Breast epithelium (tissue), 4 donors: ENCODE data around the gene OOSP4A. TPM values are rescaled to one million over a fixed set of nuclear protein-coding genes. Genes with fewer than 3 reads are reported as not detected.
"Not testable (repeated sequence)": the region's sequence is repeated elsewhere in the genome, so short reads cannot be mapped to it uniquely, and the experiment has no call there.

Experiments used
- DNase-seq, 2 donors: peaks; one replicate each; pipeline ENCODE4 v3.0.0-alpha.2; 2019; ENCODE audit warnings: low spot score in 2 of 2
- H3K27ac ChIP-seq, 2 donors: fragments of 200-600 bp; sonication (generic) in 1 of 2; one replicate each; pipeline ENCODE4 v1.5.1; 2016 to 2019; ENCODE audit warnings: mild to moderate bottlenecking in 1 of 2
- H3K27me3 ChIP-seq, 2 donors: fragments of 200-600 bp; sonication (generic) in 1 of 2; one replicate each; pipeline versions ENCODE4 v1.5.1 to v1.6.0; 2017 to 2019; ENCODE audit warnings: control low read depth in 1 of 2, mild to moderate bottlenecking in 1 of 2
- H3K36me3 ChIP-seq: fragments of 200-600 bp; one replicate; pipeline ENCODE4 v1.5.1; 2019
- H3K4me1 ChIP-seq, 2 donors: fragments of 200-600 bp; sonication (generic); one replicate each; pipeline ENCODE4 v1.5.1; 2016 to 2019; ENCODE audit warnings: control low read depth in 1 of 2
- H3K4me3 ChIP-seq, 3 donors: fragments of 200-600 bp; sonication (generic); 1 replicate in 2 of 3; 2 replicates in 1 of 3; pipeline ENCODE4 v1.5.1; 2016 to 2019; ENCODE audit warnings: mild to moderate bottlenecking in 3 of 3, moderate library complexity in 2 of 3
- H3K9me3 ChIP-seq, 2 donors: fragments of 200-600 bp; sonication (generic) in 1 of 2; one replicate each; pipeline ENCODE4 v1.5.1; 2016 to 2019; ENCODE audit warnings: control low read depth in 1 of 2
- CTCF ChIP-seq, 3 donors: fragments of 450-650 bp; IDR thresholded peaks; one replicate each; pipeline ENCODE4 v1.5.1; 2016 to 2017; ENCODE audit warnings: antibody characterized with exemption in 3 of 3, mild to moderate bottlenecking in 3 of 3, moderate library complexity in 3 of 3
- POLR2A ChIP-seq: fragments of 450-650 bp; IDR thresholded peaks from one replicate; pipeline ENCODE4 v1.6.1; 2016; ENCODE audit warnings: antibody characterized with exemption, mild to moderate bottlenecking, moderate library complexity
- POLR2AphosphoS5 ChIP-seq, 3 donors: sonication (generic); formaldehyde crosslinking; IDR thresholded peaks; one replicate each; pipeline ENCODE4 v1.6.1; 2017; ENCODE audit warnings: antibody characterized with exemption in 3 of 3
- intact Hi-C: fragments of 100-400 bp; cut with DNase I; formaldehyde crosslinking; loops from one replicate; pipeline ENCODE4 v1.15.1; 2023; ENCODE audit warnings: low total_unique reads
- total RNA-seq, 3 donors: library from RNA; depleted of rRNA; stranded (reverse); fragments of >200 nt; gene quantifications; one replicate each; pipeline ENCODE4 v1.1.0, GENCODE V29; 2016

Gene OOSP4A
- total RNA-seq, 3 donors from 2014 or later = not detected

GRCh38 chr11:59973097-59973496 is 9.3 kb downstream of the OOSP4A start:
- DNase-seq = no peak
- Histone ChIP-seq H3K9me3 (no peaks in the 10 kb centered on the region), H3K27ac (no peak overlapping the region), H3K4me1 (no peaks in the 10 kb centered on the region), H3K27me3 (no peaks in the 10 kb centered on the region), H3K36me3 (no peaks in the 10 kb centered on the region), H3K4me3 (no peak overlapping the region)
- TF ChIP-seq POLR2AphosphoS5 (IDR thresholded peaks at IDR 0.05) (no peak), CTCF (IDR thresholded peaks at IDR 0.05) (no peak), POLR2A (no peak)
- intact Hi-C loops = no loop called here

GRCh38 chr11:59981106-59981770 is 17.4 kb downstream of the OOSP4A start:
- H3K4me3 ChIP-seq = no peak overlapping the region
- no peak overlapping the region for H3K27ac ChIP-seq
- intact Hi-C loops = loop anchor here (5.0 kb wide), 1 partner anchor 91 kb away; no protein-coding TSS in a partner anchor
- H3K4me1 ChIP-seq = no peaks in the 10 kb centered on the region
- H3K9me3 ChIP-seq = no peaks in the 10 kb centered on the region
- TF ChIP-seq POLR2A (no peak), CTCF (IDR thresholded peaks at IDR 0.05) (no peak), POLR2AphosphoS5 (IDR thresholded peaks at IDR 0.05) (no peak)
- no peaks in the 10 kb centered on the region for H3K27me3 ChIP-seq
- H3K36me3 ChIP-seq = no peaks in the 10 kb centered on the region
- no peak for DNase-seq

- H3K4me1 ChIP-seq, H3K27me3 ChIP-seq, H3K36me3 ChIP-seq, H3K4me3 ChIP-seq, H3K9me3 ChIP-seq, DNase-seq, H3K27ac ChIP-seq: not testable (repeated sequence)
- intact Hi-C loops = loop anchor here (5.0 kb wide), 1 partner anchor 90 kb away; no protein-coding TSS in a partner anchor
These were observed 18.2 kb downstream of the OOSP4A start for GRCh38 chr11:59982037-59982436.

GRCh38 chr11:59983212-59983611 is 19.4 kb downstream of the OOSP4A start:
- intact Hi-C loops = loop anchor here (5.0 kb wide), 1 partner anchor 89 kb away; no protein-coding TSS in a partner anchor

GRCh38 chr11:59984368-59984767 is 20.5 kb downstream of the OOSP4A start:
- no peaks in the 10 kb centered on the region for H3K27me3 ChIP-seq
- intact Hi-C loops = loop anchor here (5.0 kb wide), 1 partner anchor 88 kb away; no protein-coding TSS in a partner anchor
- no peak for TF ChIP-seq POLR2AphosphoS5 (IDR thresholded peaks at IDR 0.05)
- TF ChIP-seq CTCF (IDR thresholded peaks at IDR 0.05) = no peak
- TF ChIP-seq POLR2A = no peak
- DNase-seq = no peak
- no peaks in the 10 kb centered on the region for H3K9me3 ChIP-seq
- H3K27ac ChIP-seq = no peak overlapping the region
- no peaks in the 10 kb centered on the region for H3K4me1 ChIP-seq
- no peaks in the 10 kb centered on the region for H3K36me3 ChIP-seq
- no peak overlapping the region for H3K4me3 ChIP-seq

More at GRCh38 chr11:59983212-59983611, 19.4 kb downstream of the OOSP4A start:
- DNase-seq = no peak
- H3K9me3 ChIP-seq = no peaks in the 10 kb centered on the region
- TF ChIP-seq POLR2AphosphoS5 (IDR thresholded peaks at IDR 0.05) (no peak), CTCF (IDR thresholded peaks at IDR 0.05) (no peak), POLR2A (no peak)
- no peaks in the 10 kb centered on the region for H3K36me3 ChIP-seq
- H3K4me1 ChIP-seq = no peaks in the 10 kb centered on the region
- no peak overlapping the region for H3K4me3 ChIP-seq
- no peak overlapping the region for H3K27ac ChIP-seq
- no peaks in the 10 kb centered on the region for H3K27me3 ChIP-seq
